HepG2 (cell line): ENCODE data around the gene ARHGAP32. TPM values are rescaled to one million over a fixed set of nuclear protein-coding genes. Genes with fewer than 3 reads are reported as not detected.

Source experiments
- ZBTB40 ChIP-seq, 2 experiments: fragments of 450-650 bp in 1 of 2; sonication (generic) in 1 of 2; formaldehyde crosslinking in 1 of 2; IDR thresholded peaks; 2 replicates each; pipeline versions ENCODE4 v1.6.1 to v1.8.0; 2016 to 2022; ENCODE audit warnings: antibody characterized with exemption in 1 of 2, mild to moderate bottlenecking in 1 of 2, missing genetic modification reagents in 1 of 2
- polyA plus RNA-seq, 8 experiments: library from polyadenylated mRNA; depleted of rRNA in 3 of 8; stranded (reverse) in 7 of 8; unstranded in 1 of 8; fragments of >200 nt; fragmentation: Illumina TruSeq in 4 of 8; extraction: Trizol in 4 of 8; gene quantifications; 2 replicates each; pipeline versions ENCODE4 v1.2.1 to v1.2.3, GENCODE V29; 2011 to 2016; ENCODE audit warnings: low read depth in 4 of 8, missing spikeins in 1 of 8, mixed read lengths in 1 of 8; ENCODE audit not compliant: insufficient read depth in 1 of 8
- total RNA-seq, 5 experiments: library from RNA; depleted of rRNA; stranded (reverse); fragments of >200 nt; fragmentation: Illumina TruSeq; extraction: Trizol; gene quantifications; 2 replicates each; pipeline ENCODE4 v1.2.3, GENCODE V29; 2016; ENCODE audit warnings: low read depth in 1 of 5
- TF ChIP-seq, protein P1 (sequence below): sonication (generic); formaldehyde crosslinking; IDR thresholded peaks from 2 replicates; pipeline ENCODE4 v1.8.0; 2022; ENCODE audit warnings: missing genetic modification reagents, mild to moderate bottlenecking, borderline replicate concordance

The ARHGAP32 gene
- total and polyA plus RNA-seq, 2 of the 13 experiments (the other 11 are each of a cell fraction or from before 2014, with no cell fraction given): 6.3 to 8.2 TPM

DNA sequence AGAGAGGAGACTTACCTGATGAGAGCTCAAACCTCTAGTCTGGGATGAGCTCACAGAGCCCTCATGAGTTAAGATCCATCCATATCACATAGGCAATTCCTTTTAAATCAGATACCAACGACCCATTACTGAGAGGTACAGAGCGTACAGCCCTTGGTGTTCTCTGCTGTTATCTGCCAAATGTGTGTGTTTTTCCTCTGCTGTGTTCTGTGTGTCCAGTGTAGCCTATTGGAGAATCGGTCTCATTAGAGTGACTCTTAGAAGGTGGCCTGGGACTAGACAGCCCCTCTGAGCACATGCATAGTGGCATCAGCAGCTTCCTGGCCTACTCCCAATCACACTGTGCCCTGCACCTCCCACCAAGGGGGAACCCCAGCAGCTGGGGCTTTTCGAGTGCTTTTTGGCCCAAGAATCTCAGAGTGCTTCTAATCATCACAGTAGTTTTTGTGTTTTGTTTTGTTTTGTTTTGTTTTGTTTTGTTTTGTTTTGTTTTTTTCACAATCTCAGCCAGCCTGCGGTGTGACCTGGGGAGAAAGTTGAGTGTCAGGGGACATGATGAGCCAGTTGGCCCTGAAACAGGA is 274.9 kb downstream of the ARHGAP32 start (continued):
- TF ChIP-seq ZBTB40 (IDR thresholded peaks at IDR 0.05) (no peak), ZBTB40 (CRISPR knock-in tag; IDR thresholded peaks at IDR 0.05) (no peak)
- TF ChIP-seq, protein P1, sequence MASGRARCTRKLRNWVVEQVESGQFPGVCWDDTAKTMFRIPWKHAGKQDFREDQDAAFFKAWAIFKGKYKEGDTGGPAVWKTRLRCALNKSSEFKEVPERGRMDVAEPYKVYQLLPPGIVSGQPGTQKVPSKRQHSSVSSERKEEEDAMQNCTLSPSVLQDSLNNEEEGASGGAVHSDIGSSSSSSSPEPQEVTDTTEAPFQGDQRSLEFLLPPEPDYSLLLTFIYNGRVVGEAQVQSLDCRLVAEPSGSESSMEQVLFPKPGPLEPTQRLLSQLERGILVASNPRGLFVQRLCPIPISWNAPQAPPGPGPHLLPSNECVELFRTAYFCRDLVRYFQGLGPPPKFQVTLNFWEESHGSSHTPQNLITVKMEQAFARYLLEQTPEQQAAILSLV (CRISPR knock-in tag): no peak
